HCT116 (cell line): ENCODE results near the gene MAGI3. TPM values are rescaled to one million over a fixed set of nuclear protein-coding genes. Genes with fewer than 3 reads are reported as not detected.

Experiments
- ATAC-seq: fragments of 200-7000 bp; cut with Tn5 transposase; 2 replicates; pipeline ENCODE4 v1.9.1; 2020; ENCODE audit warnings: mild to moderate bottlenecking, moderate library complexity
- BruUV-seq: library from RNA; stranded (reverse); fragments of 400-500 nt; replicated peaks from 2 replicates; lab custom pipeline; 2021; lab: Mats Ljungman, UMichigan
- CTCF ChIA-PET: fragments of 300-600 bp; sonication (Branson Sonifier 250); formaldehyde crosslinking; loops from one replicate; lab custom pipeline; 2021; ENCODE audit warnings: antibody characterized with exemption; lab: Charles Lee
- POLR2A ChIA-PET: fragments of 300-600, 350-600 bp; sonication (Branson Sonifier 250); formaldehyde crosslinking; loops from one replicate; lab custom pipeline; 2021; ENCODE audit warnings: antibody characterized with exemption; lab: Charles Lee
- RAD21 ChIA-PET, 2 experiments: fragments of 300-600 bp; sonication (Branson Sonifier 250); formaldehyde crosslinking; loops; one replicate each; lab custom pipeline; 2023; ENCODE audit warnings: low total read pairs in 2 of 2; ENCODE audit not compliant: uncharacterized antibody in 2 of 2, unreplicated experiment in 2 of 2, low non-redundant PET in 1 of 2; lab: Charles Lee
- DNase-seq: peaks from one replicate; pipeline ENCODE4 v3.0.0-alpha.2; 2010; ENCODE audit warnings: low read depth, low spot score
- H2AFZ ChIP-seq: fragments of 200-600 bp; shearing (Covaris generic), sonication (generic); 2 replicates; pipeline ENCODE4 v1.6.1; 2017; ENCODE audit warnings: low read depth, mixed run types, mixed read lengths, antibody characterized with exemption, low read length; ENCODE audit not compliant: poor library complexity, severe bottlenecking
- H3K27ac ChIP-seq: 2 replicates; pipeline ENCODE4 v1.5.1; 2012; ENCODE audit warnings: low read depth, low read length
- H3K27me3 ChIP-seq: fragments of 200-600 bp; sonication (generic); 2 replicates; pipeline ENCODE4 v1.6.1; 2016; ENCODE audit warnings: mixed run types, low read length, mixed read lengths; ENCODE audit not compliant: insufficient read depth
- H3K36me3 ChIP-seq, 2 experiments: fragments of 200-500 bp in 1 of 2; fragments of 200-600 bp in 1 of 2; sonication (Bioruptor generic) in 1 of 2; sonication (generic) in 1 of 2; 2 replicates each; pipeline versions ENCODE4 v1.5.1 to v1.6.1; 2014 to 2016; ENCODE audit warnings: low read length in 2 of 2, inconsistent platforms in 1 of 2, mixed read lengths in 1 of 2, mixed run types in 1 of 2; ENCODE audit not compliant: insufficient read depth in 2 of 2, control insufficient read depth in 1 of 2
- H3K4me1 ChIP-seq, 2 experiments: fragments of 200-600 bp in 1 of 2; sonication (generic) in 1 of 2; 2 replicates each; pipeline versions ENCODE4 v1.5.1 to v1.6.1; 2012 to 2017; ENCODE audit warnings: low read length in 2 of 2, inconsistent platforms in 1 of 2, mild to moderate bottlenecking in 1 of 2, mixed read lengths in 1 of 2, mixed run types in 1 of 2, moderate library complexity in 1 of 2; ENCODE audit not compliant: insufficient read depth in 2 of 2, control insufficient read depth in 1 of 2
- H3K4me2 ChIP-seq: fragments of 200-600 bp; sonication (generic); 2 replicates; pipeline ENCODE4 v1.6.1; 2017; ENCODE audit warnings: mixed run types, low read length, mixed read lengths
- H3K4me3 ChIP-seq, 2 experiments: fragments of 200-600 bp in 1 of 2; sonication (generic) in 1 of 2; replicated peaks in 1 of 2; 2 replicates each; pipeline ENCODE4 v1.5.1; 2011 to 2016; ENCODE audit warnings: low read length in 2 of 2, control low read depth in 1 of 2, low read depth in 1 of 2, mild to moderate bottlenecking in 1 of 2, mixed read lengths in 1 of 2, mixed run types in 1 of 2
- H3K79me2 ChIP-seq: fragments of 200-600 bp; sonication (generic); 2 replicates; pipeline ENCODE4 v1.6.1; 2017; ENCODE audit warnings: mild to moderate bottlenecking, mixed run types, low read length, moderate library complexity, mixed read lengths; ENCODE audit not compliant: insufficient read depth
- H3K9ac ChIP-seq: fragments of 200-600 bp; sonication (generic); 2 replicates; pipeline ENCODE4 v1.6.1; 2016; ENCODE audit warnings: low read length, mixed read lengths
- H3K9me2 ChIP-seq: fragments of 200-600 bp; sonication (generic), shearing (Covaris generic); 2 replicates; pipeline ENCODE4 v1.6.1; 2017; ENCODE audit warnings: mixed run types, mild to moderate bottlenecking, moderate library complexity; ENCODE audit not compliant: insufficient read depth
- H3K9me3 ChIP-seq, 2 experiments: fragments of 200-500 bp in 1 of 2; fragments of 200-600 bp in 1 of 2; sonication (Bioruptor generic) in 1 of 2; sonication (generic) in 1 of 2; 2 replicates each; pipeline ENCODE4 v1.6.1; 2014 to 2017; ENCODE audit warnings: low read length in 2 of 2, mixed read lengths in 2 of 2, inconsistent platforms in 1 of 2, low read depth in 1 of 2, mild to moderate bottlenecking in 1 of 2, mixed run types in 1 of 2, moderate library complexity in 1 of 2; ENCODE audit not compliant: control insufficient read depth in 1 of 2, insufficient read depth in 1 of 2
- H4K20me1 ChIP-seq: fragments of 200-600 bp; sonication (generic), shearing (Covaris generic); 2 replicates; pipeline ENCODE4 v1.6.1; 2017; ENCODE audit warnings: mixed run types, mild to moderate bottlenecking, moderate library complexity; ENCODE audit not compliant: insufficient read depth
- CBX3 ChIP-seq: IDR thresholded peaks from 2 replicates; pipeline ENCODE4 v1.6.1; 2012; ENCODE audit warnings: low read depth
- EGR1 ChIP-seq: IDR thresholded peaks from 2 replicates; pipeline ENCODE4 v1.6.1; 2012; ENCODE audit warnings: low read depth
- ELF1 ChIP-seq: IDR thresholded peaks from 2 replicates; pipeline ENCODE4 v1.6.1; 2012; ENCODE audit warnings: low read depth, borderline replicate concordance
- EZH2phosphoT487 ChIP-seq: fragments of 200-600 bp; IDR thresholded peaks from 2 replicates; pipeline ENCODE4 v1.6.1; 2018; ENCODE audit warnings: antibody characterized with exemption, borderline replicate concordance
- FOSL1 ChIP-seq: IDR thresholded peaks from 2 replicates; pipeline ENCODE4 v1.6.1; 2012; ENCODE audit warnings: low read depth
- JUND ChIP-seq: IDR thresholded peaks from 2 replicates; pipeline ENCODE4 v1.6.1; 2012
- POLR2AphosphoS5 ChIP-seq: IDR thresholded peaks from 2 replicates; pipeline ENCODE4 v1.6.1; 2011; ENCODE audit warnings: mild to moderate bottlenecking, low read depth, low read length, moderate library complexity
- RAD21 ChIP-seq: IDR thresholded peaks from 2 replicates; pipeline ENCODE4 v1.6.1; 2012; ENCODE audit warnings: low read depth, mild to moderate bottlenecking
- SRF ChIP-seq: IDR thresholded peaks from 2 replicates; pipeline ENCODE4 v1.6.1; 2012; ENCODE audit warnings: low read depth
- TCF7L2 ChIP-seq: IDR thresholded peaks from 2 replicates; pipeline ENCODE4 v1.7.0; 2011; ENCODE audit warnings: borderline replicate concordance, inconsistent platforms; ENCODE audit not compliant: insufficient read depth, insufficient read length; ENCODE audit errors: extremely low read depth
- intact Hi-C: fragments of 100-400 bp; cut with micrococcal nuclease; formaldehyde crosslinking; loops from 2 replicates; pipeline ENCODE4 v1.10.0; 2022
- total RNA-seq: library from RNA; stranded (reverse); gene quantifications from one replicate; pipeline ENCODE4 v1.2.1, GENCODE V29; 2021; ENCODE audit not compliant: unreplicated experiment
- TF ChIP-seq, protein P1 (sequence below): IDR thresholded peaks from 2 replicates; pipeline ENCODE4 v1.6.1; 2011; ENCODE audit warnings: mild to moderate bottlenecking, low read length, moderate library complexity; ENCODE audit not compliant: insufficient replicate concordance; ENCODE audit errors: extremely low read depth
- TF ChIP-seq, protein P2 (sequence below): IDR thresholded peaks from 2 replicates; pipeline ENCODE4 v1.6.1; 2012

The MAGI3 gene
- total RNA-seq, 1 experiment from 2014 or later: 11.8 TPM

DNA sequence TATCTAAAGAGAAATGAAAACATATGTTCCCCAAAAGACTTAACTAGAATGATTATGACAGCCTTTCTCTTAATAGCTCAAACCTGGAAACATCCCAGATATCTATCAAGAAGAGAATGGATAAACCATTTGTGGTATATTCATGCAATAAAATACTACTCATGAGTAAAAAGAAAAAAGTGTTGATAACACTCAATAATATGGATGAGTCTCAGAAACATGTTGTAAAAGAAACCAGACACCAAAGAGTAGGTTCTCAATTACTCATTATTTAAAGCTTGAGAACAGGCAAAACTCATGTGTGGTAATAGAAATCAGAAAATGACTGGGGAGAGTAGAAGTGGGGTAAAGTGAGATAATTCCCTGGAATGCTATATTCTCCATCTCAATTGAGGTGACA, 214.8 kb downstream of the MAGI3 start:
- ChIA-PET CTCF (no interaction called here), POLR2A (no interaction called here), RAD21 (no interaction called here)
- Histone ChIP-seq H3K9me3 (no peaks in the 10 kb centered on the region), H3K27me3 (no peaks in the 10 kb centered on the region), H3K9ac (no peak overlapping the region), H3K9me2 (no peaks in the 10 kb centered on the region), H3K4me3 (no peak overlapping the region), H4K20me1 (no peaks in the 10 kb centered on the region), H3K36me3 (no peaks in the 10 kb centered on the region), H2AFZ (no peak overlapping the region), H3K4me2 (no peak overlapping the region), H3K4me1 (no peaks in the 10 kb centered on the region), H3K27ac (no peak overlapping the region), H3K79me2 (no peaks in the 10 kb centered on the region)
- no TSS peak for BruUV-seq
- DNase-seq (no peak), ATAC-seq (no peak)
- intact Hi-C loops: no loop called here
- TF ChIP-seq, protein P1, sequence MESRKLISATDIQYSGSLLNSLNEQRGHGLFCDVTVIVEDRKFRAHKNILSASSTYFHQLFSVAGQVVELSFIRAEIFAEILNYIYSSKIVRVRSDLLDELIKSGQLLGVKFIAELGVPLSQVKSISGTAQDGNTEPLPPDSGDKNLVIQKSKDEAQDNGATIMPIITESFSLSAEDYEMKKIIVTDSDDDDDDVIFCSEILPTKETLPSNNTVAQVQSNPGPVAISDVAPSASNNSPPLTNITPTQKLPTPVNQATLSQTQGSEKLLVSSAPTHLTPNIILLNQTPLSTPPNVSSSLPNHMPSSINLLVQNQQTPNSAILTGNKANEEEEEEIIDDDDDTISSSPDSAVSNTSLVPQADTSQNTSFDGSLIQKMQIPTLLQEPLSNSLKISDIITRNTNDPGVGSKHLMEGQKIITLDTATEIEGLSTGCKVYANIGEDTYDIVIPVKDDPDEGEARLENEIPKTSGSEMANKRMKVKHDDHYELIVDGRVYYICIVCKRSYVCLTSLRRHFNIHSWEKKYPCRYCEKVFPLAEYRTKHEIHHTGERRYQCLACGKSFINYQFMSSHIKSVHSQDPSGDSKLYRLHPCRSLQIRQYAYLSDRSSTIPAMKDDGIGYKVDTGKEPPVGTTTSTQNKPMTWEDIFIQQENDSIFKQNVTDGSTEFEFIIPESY: no peak
- TF ChIP-seq CBX3 (no peak), EZH2phosphoT487 (no peak), TCF7L2 (no peak), EGR1 (no peak)

DNA sequence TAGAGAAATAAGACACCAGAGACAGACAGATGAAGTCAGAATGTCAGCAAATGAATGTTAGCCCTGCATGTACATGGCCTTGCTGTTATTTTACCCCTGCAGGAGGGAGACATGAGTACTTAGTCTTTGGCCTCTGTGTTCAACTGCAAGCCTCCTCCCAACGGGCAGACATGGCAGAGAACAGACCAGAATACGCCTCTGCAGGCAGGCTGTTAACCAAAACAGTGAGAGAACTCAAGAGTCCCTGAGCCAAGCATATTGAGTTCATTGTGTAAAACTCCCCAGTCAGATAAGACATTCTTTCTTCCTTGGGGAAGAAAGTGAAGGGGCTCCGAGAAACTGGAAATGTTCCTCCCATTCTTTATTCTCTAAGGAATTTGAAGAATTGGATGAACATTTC, 218.1 kb downstream of the MAGI3 start:
- CTCF ChIA-PET: no interaction called here
- no peaks in the 10 kb centered on the region for H3K9me3 ChIP-seq
- H3K79me2 ChIP-seq: no peaks in the 10 kb centered on the region
- RAD21 ChIA-PET: no interaction called here
- intact Hi-C loops: no loop called here
- H3K9me2 ChIP-seq: no peaks in the 10 kb centered on the region
- no peak overlapping the region for H3K4me2 ChIP-seq
- H3K27ac ChIP-seq: no peak overlapping the region
- TF ChIP-seq, protein P2, sequence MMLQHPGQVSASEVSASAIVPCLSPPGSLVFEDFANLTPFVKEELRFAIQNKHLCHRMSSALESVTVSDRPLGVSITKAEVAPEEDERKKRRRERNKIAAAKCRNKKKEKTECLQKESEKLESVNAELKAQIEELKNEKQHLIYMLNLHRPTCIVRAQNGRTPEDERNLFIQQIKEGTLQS: no peak
- TF ChIP-seq FOSL1 (no peak), POLR2AphosphoS5 (no peak), RAD21 (no peak), ELF1 (no peak), JUND (no peak), SRF (no peak), EGR1 (no peak)
- no TSS peak for BruUV-seq
- no peak overlapping the region for H3K4me3 ChIP-seq
- ATAC-seq (no peak), DNase-seq (no peak)
- no peak overlapping the region for H3K9ac ChIP-seq
- H2AFZ ChIP-seq: no peak overlapping the region
- POLR2A ChIA-PET: no interaction called here
- H3K27me3 ChIP-seq: no peaks in the 10 kb centered on the region
- no peaks in the 10 kb centered on the region for H3K36me3 ChIP-seq
- H3K4me1 ChIP-seq: no peaks in the 10 kb centered on the region
- H4K20me1 ChIP-seq: no peaks in the 10 kb centered on the region
